HEK293 (cell line): Measurements from ENCODE around the gene RPS19.

Source experiments
- CTCF ChIA-PET: fragments of 350-600 bp; formaldehyde crosslinking; extraction: SDS; loops from one replicate; lab custom pipeline; 2021; ENCODE audit warnings: antibody characterized with exemption; lab: Yijun Ruan, JAX
- POLR2A ChIA-PET: fragments of 300-600 bp; formaldehyde crosslinking; extraction: SDS; loops from one replicate; lab custom pipeline; 2020; ENCODE audit warnings: antibody characterized with exemption, inconsistent platforms; lab: Yijun Ruan, JAX
- H3K27ac ChIP-seq: fragments of 200-500 bp; sonication (Bioruptor generic); 2 replicates; pipeline ENCODE4 v1.5.1; 2014; ENCODE audit warnings: low read depth, low read length, control low read depth, inconsistent platforms; ENCODE audit errors: extremely low read depth
- H3K36me3 ChIP-seq, 2 experiments: fragments of 200-500 bp in 1 of 2; sonication (Bioruptor generic) in 1 of 2; 1 replicate in 1 of 2; 2 replicates in 1 of 2; pipeline ENCODE4 v1.5.1; 2014 to 2017; ENCODE audit warnings: inconsistent platforms in 2 of 2, low read length in 2 of 2; ENCODE audit not compliant: control insufficient read depth in 2 of 2, insufficient read depth in 1 of 2
- H3K4me1 ChIP-seq: fragments of 200-500 bp; sonication (Bioruptor generic); 2 replicates; pipeline ENCODE4 v1.5.1; 2014; ENCODE audit warnings: mild to moderate bottlenecking, low read length, inconsistent platforms; ENCODE audit not compliant: control insufficient read depth, insufficient read depth
- H3K4me3 ChIP-seq: 2 replicates; pipeline ENCODE4 v1.5.1; 2011; ENCODE audit warnings: low read depth, mild to moderate bottlenecking, control low read depth, low read length, moderate library complexity
- H3K9me3 ChIP-seq: fragments of 200-500 bp; sonication (Bioruptor generic); 2 replicates; pipeline ENCODE4 v1.5.1; 2014; ENCODE audit warnings: low read depth, low read length, inconsistent platforms; ENCODE audit not compliant: control insufficient read depth, insufficient read depth
- HOXD13 ChIP-seq: sonication (generic); formaldehyde crosslinking; IDR thresholded peaks from 2 replicates; pipeline ENCODE4 v1.8.0; 2022; ENCODE audit warnings: missing genetic modification reagents, borderline replicate concordance
- MEIS1 ChIP-seq: sonication (generic); formaldehyde crosslinking; IDR thresholded peaks from 2 replicates; pipeline ENCODE4 v1.8.1; 2022; ENCODE audit warnings: missing genetic modification reagents, mild to moderate bottlenecking, borderline replicate concordance
- SALL2 ChIP-seq: fragments of 450-650 bp; formaldehyde crosslinking; IDR thresholded peaks from 2 replicates; pipeline ENCODE4 v1.5.0; 2017; ENCODE audit warnings: missing biosample characterization, mild to moderate bottlenecking, missing genetic modification characterization, borderline replicate concordance
- ZBTB48 ChIP-seq: fragments of 450-650 bp; formaldehyde crosslinking; IDR thresholded peaks from 2 replicates; pipeline ENCODE4 v1.5.1; 2016; ENCODE audit warnings: missing biosample characterization, missing genetic modification characterization
- ZBTB7A ChIP-seq: fragments of 450-650 bp; formaldehyde crosslinking; IDR thresholded peaks from 2 replicates; pipeline ENCODE4 v1.5.1; 2016; ENCODE audit warnings: low read depth, missing biosample characterization, missing genetic modification characterization
- ZNF112 ChIP-seq: fragments of 450-650 bp; formaldehyde crosslinking; IDR thresholded peaks from 2 replicates; pipeline ENCODE4 v1.5.0; 2017; ENCODE audit warnings: missing biosample characterization, missing genetic modification characterization
- ZNF266 ChIP-seq: fragments of 450-650 bp; formaldehyde crosslinking; IDR thresholded peaks from 2 replicates; pipeline ENCODE4 v1.5.1; 2016; ENCODE audit warnings: missing biosample characterization, missing genetic modification characterization, low read depth
- ZNF473 ChIP-seq: fragments of 450-650 bp; formaldehyde crosslinking; IDR thresholded peaks from 2 replicates; pipeline ENCODE4 v1.5.1; 2017; ENCODE audit warnings: missing biosample characterization, missing genetic modification characterization
- ZNF548 ChIP-seq: fragments of 450-650 bp; formaldehyde crosslinking; IDR thresholded peaks from 2 replicates; pipeline ENCODE4 v1.5.1; 2016; ENCODE audit warnings: missing biosample characterization, missing genetic modification characterization
- ZNF571 ChIP-seq: fragments of 450-650 bp; formaldehyde crosslinking; IDR thresholded peaks from 2 replicates; pipeline ENCODE4 v1.5.0; 2017; ENCODE audit warnings: missing biosample characterization, missing genetic modification characterization
- ZNF777 ChIP-seq: fragments of 450-650 bp; formaldehyde crosslinking; IDR thresholded peaks from 2 replicates; pipeline ENCODE4 v1.5.1; 2017; ENCODE audit warnings: missing biosample characterization, missing genetic modification characterization, borderline replicate concordance
- ZNF837 ChIP-seq: fragments of 450-650 bp; formaldehyde crosslinking; IDR thresholded peaks from 2 replicates; pipeline ENCODE4 v1.5.1; 2016; ENCODE audit warnings: missing biosample characterization, missing genetic modification characterization
- ZSCAN16 ChIP-seq: fragments of 450-650 bp; formaldehyde crosslinking; IDR thresholded peaks from 2 replicates; pipeline ENCODE4 v1.5.1; 2016; ENCODE audit warnings: missing biosample characterization, missing genetic modification characterization
- TF ChIP-seq, protein P1 (sequence below): fragments of 450-650 bp; formaldehyde crosslinking; IDR thresholded peaks from 2 replicates; pipeline ENCODE4 v1.5.1; 2016; ENCODE audit warnings: missing biosample characterization, missing genetic modification characterization
- TF ChIP-seq, protein P2 (sequence below): fragments of 450-650 bp; formaldehyde crosslinking; IDR thresholded peaks from 2 replicates; pipeline ENCODE4 v1.5.1; 2016; ENCODE audit warnings: missing biosample characterization, missing genetic modification characterization, borderline replicate concordance
- TF ChIP-seq, protein P3 (sequence below): sonication (generic); formaldehyde crosslinking; IDR thresholded peaks from 2 replicates; pipeline ENCODE4 v1.8.1; 2022; ENCODE audit warnings: mild to moderate bottlenecking, moderate library complexity, missing genetic modification reagents
- TF ChIP-seq, protein P4 (sequence below): fragments of 450-650 bp; formaldehyde crosslinking; conservative IDR thresholded peaks from 2 replicates; pipeline ENCODE4 v1.5.1; 2016; ENCODE audit warnings: low read depth, missing biosample characterization, missing genetic modification characterization

RPS19 gene

DNA sequence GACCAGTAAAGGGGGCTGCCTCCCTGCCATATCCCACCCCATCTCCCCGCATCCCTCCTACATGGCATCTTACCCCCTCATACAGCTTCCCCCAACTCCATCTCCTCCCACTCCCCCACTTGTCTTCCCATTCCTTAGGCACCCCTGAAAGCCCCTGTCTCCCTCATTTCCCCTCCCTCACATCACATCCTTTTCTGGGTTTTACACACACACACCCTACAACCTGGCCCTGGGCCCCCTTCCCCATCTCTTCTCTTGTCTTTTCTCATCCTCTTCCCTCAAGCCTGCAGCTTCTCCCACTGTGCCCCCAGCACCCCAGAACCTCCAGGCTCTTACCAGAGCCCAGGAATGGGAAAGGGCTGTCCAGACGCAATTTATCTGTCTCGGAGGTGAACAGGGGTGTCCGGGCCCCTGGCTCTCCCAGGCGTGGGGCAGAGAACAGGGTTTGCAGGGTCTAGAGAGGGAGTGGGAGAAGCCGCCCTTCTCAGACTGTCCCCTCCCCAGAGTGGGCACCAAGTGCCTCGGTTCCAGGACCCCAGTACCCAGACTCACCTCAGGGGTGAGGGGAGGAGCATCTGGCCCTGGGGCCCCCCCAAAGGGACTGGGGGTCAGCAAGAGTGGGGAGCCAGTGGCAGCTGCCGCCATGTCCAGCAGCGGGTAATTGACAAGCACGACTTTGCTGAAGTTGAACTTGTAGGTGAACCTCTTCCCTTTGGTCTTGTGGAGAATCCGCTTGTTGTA is 48.8 kb downstream of the RPS19 start:
- ChIA-PET POLR2A (no interaction called here), CTCF (interaction anchor here (0.7 to 1.2 kb wide), 2 partner anchors 25 to 27 kb away, joined by 3 read pairs; no protein-coding TSS in a partner anchor)
- Histone ChIP-seq H3K9me3 (no peaks in the 10 kb centered on the region), H3K27ac (no peak overlapping the region), H3K4me3 (no peak overlapping the region), H3K36me3 (peaks cover 10 to 27% of the 10 kb centered on the region in 2 experiments), H3K4me1 (no peaks in the 10 kb centered on the region)
- TF ChIP-seq ZNF777 (tag by site-specific recombination) (no peak), ZBTB48 (tag by site-specific recombination) (no peak), ZBTB7A (tag by site-specific recombination) (0 out of 2 replicates have a peak, but pooled peaks have one; percentile 52)

DNA sequence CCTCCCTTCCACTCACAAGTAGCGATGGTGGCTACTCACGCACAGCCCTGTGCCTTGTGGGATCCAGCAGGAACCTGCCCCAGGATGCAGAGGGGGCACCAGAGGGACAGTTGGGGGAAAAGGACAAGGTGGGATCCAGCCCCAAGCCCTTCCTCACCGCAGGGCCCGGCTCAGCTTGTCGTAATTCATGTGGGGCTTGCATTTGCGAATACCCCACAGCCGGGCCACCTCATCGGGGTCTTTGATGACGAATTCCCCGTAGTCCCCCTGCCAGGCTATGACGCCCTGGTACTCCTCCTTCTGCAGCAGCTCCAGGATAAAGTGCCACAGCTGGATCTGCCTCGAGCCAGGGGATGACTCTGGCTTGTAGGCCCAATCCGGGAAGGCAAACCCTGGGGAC is 49.7 kb downstream of the RPS19 start:
- Histone ChIP-seq H3K36me3 (peaks cover 10 to 19% of the 10 kb centered on the region in 2 experiments), H3K27ac (no peak overlapping the region), H3K4me3 (no peak overlapping the region), H3K4me1 (no peaks in the 10 kb centered on the region)
- CTCF ChIA-PET = interaction anchor here (1.2 kb wide), 1 partner anchor 26 kb away, joined by 3 read pairs; no protein-coding TSS in a partner anchor
- TF ChIP-seq ZNF266 (tag by site-specific recombination) (no peak), SALL2 (tag by site-specific recombination) (no peak), HOXD13 (CRISPR knock-in tag) (no peak), ZNF473 (tag by site-specific recombination) (no peak), ZNF548 (tag by site-specific recombination) (no peak), MEIS1 (CRISPR knock-in tag) (no peak), ZNF112 (no peak), ZSCAN16 (tag by site-specific recombination) (no peak), ZNF571 (tag by site-specific recombination) (no peak), ZNF837 (tag by site-specific recombination) (no peak)
- TF ChIP-seq, protein P1, sequence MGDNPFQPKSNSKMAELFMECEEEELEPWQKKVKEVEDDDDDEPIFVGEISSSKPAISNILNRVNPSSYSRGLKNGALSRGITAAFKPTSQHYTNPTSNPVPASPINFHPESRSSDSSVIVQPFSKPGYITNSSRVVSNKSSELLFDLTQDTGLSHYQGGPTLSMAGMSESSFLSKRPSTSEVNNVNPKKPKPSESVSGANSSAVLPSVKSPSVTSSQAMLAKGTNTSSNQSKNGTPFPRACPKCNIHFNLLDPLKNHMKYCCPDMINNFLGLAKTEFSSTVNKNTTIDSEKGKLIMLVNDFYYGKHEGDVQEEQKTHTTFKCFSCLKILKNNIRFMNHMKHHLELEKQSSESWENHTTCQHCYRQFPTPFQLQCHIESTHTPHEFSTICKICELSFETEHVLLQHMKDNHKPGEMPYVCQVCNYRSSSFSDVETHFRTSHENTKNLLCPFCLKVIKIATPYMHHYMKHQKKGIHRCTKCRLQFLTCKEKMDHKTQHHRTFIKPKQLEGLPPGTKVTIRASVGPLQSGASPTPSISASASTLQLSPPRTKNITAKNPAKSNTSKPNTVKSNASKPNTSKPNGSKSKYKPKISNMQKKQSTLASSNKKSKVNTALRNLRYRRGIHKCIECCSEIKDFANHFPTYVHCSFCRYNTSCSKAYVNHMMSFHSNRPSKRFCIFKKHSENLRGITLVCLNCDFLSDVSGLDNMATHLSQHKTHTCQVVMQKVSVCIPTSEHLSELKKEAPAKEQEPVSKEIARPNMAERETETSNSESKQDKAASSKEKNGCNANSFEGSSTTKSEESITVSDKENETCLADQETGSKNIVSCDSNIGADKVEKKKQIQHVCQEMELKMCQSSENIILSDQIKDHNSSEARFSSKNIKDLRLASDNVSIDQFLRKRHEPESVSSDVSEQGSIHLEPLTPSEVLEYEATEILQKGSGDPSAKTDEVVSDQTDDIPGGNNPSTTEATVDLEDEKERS = no peak
- TF ChIP-seq, protein P2, sequence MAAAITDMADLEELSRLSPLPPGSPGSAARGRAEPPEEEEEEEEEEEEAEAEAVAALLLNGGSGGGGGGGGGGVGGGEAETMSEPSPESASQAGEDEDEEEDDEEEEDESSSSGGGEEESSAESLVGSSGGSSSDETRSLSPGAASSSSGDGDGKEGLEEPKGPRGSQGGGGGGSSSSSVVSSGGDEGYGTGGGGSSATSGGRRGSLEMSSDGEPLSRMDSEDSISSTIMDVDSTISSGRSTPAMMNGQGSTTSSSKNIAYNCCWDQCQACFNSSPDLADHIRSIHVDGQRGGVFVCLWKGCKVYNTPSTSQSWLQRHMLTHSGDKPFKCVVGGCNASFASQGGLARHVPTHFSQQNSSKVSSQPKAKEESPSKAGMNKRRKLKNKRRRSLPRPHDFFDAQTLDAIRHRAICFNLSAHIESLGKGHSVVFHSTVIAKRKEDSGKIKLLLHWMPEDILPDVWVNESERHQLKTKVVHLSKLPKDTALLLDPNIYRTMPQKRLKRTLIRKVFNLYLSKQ (tag by site-specific recombination) = no peak
- TF ChIP-seq, protein P3, sequence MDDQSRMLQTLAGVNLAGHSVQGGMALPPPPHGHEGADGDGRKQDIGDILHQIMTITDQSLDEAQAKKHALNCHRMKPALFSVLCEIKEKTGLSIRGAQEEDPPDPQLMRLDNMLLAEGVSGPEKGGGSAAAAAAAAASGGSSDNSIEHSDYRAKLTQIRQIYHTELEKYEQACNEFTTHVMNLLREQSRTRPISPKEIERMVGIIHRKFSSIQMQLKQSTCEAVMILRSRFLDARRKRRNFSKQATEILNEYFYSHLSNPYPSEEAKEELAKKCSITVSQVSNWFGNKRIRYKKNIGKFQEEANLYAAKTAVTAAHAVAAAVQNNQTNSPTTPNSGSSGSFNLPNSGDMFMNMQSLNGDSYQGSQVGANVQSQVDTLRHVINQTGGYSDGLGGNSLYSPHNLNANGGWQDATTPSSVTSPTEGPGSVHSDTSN (CRISPR knock-in tag) = no peak
- TF ChIP-seq, protein P4, sequence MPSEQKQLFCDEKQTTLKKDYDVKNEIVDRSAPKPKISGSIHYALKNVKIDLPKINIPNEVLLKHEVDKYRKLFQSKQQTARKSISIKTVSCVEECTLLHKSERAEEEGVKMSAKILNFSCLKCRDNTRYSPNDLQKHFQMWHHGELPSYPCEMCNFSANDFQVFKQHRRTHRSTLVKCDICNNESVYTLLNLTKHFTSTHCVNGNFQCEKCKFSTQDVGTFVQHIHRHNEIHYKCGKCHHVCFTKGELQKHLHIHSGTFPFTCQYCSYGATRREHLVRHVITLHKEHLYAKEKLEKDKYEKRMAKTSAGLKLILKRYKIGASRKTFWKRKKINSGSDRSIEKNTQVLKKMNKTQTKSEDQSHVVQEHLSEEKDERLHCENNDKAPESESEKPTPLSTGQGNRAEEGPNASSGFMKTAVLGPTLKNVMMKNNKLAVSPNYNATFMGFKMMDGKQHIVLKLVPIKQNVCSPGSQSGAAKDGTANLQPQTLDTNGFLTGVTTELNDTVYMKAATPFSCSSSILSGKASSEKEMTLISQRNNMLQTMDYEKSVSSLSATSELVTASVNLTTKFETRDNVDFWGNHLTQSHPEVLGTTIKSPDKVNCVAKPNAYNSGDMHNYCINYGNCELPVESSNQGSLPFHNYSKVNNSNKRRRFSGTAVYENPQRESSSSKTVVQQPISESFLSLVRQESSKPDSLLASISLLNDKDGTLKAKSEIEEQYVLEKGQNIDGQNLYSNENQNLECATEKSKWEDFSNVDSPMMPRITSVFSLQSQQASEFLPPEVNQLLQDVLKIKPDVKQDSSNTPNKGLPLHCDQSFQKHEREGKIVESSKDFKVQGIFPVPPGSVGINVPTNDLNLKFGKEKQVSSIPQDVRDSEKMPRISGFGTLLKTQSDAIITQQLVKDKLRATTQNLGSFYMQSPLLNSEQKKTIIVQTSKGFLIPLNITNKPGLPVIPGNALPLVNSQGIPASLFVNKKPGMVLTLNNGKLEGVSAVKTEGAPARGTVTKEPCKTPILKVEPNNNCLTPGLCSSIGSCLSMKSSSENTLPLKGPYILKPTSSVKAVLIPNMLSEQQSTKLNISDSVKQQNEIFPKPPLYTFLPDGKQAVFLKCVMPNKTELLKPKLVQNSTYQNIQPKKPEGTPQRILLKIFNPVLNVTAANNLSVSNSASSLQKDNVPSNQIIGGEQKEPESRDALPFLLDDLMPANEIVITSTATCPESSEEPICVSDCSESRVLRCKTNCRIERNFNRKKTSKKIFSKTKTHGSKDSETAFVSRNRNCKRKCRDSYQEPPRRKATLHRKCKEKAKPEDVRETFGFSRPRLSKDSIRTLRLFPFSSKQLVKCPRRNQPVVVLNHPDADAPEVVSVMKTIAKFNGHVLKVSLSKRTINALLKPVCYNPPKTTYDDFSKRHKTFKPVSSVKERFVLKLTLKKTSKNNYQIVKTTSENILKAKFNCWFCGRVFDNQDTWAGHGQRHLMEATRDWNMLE (tag by site-specific recombination) = no peak
- TF ChIP-seq, all 188 proteins: peak for 0
- POLR2A ChIA-PET = no interaction called here
- no peaks in the 10 kb centered on the region for H3K9me3 ChIP-seq
